HG03175 (cell line): ENCODE measurements around the gene B4GALT5.
"Not testable (repeated sequence)": the region's sequence is repeated elsewhere in the genome, so short reads cannot be mapped to it uniquely, and the experiment has no call there.

ENCODE experiments used
- ATAC-seq: cut with Tn5 transposase; IDR thresholded peaks from one replicate; pipeline ENCODE4 v1.9.1; 2021; ENCODE audit warnings: mild to moderate bottlenecking, moderate library complexity; ENCODE audit not compliant: unreplicated experiment

Gene B4GALT5

GRCh38 chr20:49631856-49632418 lies 81.7 kb downstream of the B4GALT5 start:
- ATAC-seq, result no peak

- ATAC-seq, result no peak
These were observed 82.5 kb downstream of the B4GALT5 start for GRCh38 chr20:49631061-49631716.

DNA sequence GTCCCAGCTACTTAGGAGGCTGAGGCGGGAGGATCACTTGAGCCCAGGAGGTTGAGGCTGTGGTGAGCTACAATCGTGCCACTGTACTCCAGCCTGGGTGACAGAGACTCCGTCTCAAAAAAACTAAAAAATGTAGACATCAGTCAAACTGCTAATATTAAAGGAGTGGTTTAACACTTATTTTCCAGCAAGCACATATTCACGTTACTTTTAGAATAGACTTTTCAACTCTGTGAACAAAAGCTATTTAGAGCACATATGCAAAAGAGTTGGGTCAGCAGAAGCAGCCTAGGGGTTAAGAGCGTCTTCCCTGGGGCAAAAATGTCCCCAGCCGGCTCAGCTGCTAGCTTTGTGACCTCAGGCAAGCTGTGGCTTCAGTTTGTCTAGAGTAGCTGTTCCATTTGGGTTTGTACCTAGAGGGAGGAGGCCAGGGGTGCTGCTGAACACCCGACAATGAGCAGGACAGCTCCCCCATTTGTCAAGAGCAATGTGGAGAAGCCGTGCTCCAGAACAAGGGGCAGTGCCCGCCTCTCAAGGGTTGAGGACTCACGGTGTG lies 83.2 kb downstream of the B4GALT5 start:
- ATAC-seq, result peak; percentile 90

DNA sequence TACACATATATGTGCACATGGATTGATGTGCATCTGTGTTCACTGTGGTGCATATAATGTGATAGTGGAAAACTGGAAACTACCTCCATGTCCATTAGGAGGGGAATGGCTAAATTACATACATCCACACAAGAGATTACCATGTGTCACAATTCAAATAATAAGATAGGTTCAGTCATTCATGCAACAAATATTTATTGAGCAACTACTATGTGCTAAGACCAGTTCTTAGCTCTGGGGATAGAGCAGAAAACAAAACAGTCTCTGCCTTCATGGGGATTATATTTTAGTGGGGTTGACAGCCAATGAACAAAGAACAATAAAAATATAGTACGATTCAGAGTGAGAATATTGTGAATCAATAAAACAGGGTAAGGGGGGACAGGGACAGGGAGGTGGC lies 84.1 kb downstream of the B4GALT5 start:
- no peak for ATAC-seq

DNA sequence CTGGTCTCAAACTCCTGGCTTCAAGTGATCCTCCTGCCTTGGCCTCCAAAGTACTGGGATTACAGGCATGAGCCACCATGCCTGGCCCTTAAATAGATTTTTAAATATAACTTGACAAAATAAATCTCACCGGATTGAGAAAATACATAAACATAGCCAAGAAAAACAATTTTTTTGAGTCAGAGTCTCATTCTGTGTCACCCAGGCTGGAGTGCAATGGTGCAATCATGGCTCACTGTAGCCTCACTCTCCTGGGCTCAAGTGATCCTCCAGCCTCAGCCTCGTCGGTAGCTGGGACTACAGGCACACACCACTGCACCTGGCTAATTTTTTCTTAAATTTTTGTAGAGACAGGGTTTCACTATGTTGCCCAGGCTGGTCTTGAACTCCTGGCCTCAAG lies 85.4 kb downstream of the B4GALT5 start:
- not testable (repeated sequence) for ATAC-seq

DNA sequence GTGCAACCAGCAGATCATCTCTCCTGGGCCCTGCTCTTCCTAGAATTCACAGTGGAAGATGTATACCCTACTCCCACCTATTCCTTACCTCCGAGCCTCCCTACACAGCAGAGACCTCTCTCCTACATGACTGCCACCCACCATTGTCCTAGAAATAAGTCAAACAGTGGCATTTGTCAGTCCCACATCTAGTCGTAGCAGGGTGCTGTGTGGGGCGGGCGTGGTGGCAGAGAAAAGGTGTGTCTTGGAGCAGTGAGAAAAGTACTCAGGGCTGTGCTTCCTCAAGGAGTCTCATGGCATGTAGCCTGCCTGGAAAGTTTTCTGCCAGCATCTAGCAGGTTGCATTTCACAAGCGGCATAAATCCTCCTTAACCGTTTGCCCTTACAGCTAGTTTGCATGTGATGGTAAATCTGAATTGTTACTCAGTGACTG lies 86.3 kb downstream of the B4GALT5 start:
- no peak for ATAC-seq

- ATAC-seq, result not testable (repeated sequence)
These were observed 88.7 kb downstream of the B4GALT5 start for GRCh38 chr20:49624988-49625387.

GRCh38 chr20:49624317-49624716 lies 89.4 kb downstream of the B4GALT5 start:
- ATAC-seq, result no peak

DNA sequence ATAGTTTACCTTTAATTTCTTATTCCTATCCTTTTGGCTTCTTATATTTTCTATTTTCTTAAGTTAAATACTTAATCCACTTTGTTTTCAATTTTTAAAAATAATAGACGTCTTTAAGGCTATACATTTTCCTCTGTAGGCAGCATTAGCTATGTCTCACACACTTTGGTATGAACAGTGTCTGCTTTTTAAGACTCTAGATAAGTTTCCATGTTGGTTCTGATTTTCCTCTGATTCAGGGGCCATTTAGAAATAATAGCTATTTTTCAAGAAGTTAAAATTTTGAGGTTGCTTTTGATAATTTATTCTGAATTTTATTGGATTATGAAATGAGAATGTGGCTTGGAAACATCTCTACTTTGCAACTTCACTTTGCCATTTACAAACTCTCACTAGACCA lies 91.4 kb downstream of the B4GALT5 start:
- no peak for ATAC-seq

DNA sequence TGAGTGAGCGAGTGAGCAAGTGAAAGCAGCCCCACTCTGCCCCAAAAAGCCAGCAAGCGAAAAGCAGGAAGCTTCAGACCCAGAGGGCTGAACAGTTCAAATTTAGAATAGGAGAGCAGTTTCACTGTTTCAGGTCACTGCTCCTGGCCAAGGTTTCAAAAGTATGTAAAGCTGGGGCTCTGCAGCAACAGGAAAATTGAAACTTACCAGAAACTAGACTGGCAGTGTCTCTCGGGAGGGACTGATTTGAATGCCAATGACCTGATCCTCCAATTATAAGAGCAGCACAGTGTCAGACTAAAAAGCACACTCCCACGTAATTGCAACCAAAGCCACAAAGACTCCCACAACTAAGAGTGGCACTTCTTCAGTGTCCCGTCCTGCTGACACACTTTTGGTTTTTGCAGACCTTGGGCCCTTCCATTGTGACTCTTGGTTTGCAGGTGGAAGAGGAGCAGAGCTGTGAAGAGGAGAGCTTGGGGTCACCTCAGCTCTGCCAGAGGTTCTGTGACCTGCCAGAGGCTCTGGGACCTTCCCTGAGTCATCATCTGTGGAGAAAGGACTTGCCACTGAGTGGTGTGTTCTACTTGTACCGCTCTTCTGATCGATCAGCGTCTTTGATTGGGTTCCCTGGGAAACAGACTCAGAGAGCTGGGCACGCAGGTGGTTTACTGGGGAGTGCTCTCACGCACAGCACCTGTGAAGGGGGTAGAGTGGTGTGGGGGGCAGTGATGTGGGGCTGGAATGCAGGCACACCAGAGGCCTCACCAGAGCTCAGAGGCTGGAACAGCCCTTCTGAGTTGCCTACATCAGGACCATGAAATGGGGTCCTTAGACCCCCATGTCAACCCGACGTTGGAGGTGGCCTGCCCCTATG lies 93.1 kb downstream of the B4GALT5 start:
- ATAC-seq, result peak; percentile 83

- no peak for ATAC-seq
These were observed 94.3 kb downstream of the B4GALT5 start for GRCh38 chr20:49619113-49620048.

DNA sequence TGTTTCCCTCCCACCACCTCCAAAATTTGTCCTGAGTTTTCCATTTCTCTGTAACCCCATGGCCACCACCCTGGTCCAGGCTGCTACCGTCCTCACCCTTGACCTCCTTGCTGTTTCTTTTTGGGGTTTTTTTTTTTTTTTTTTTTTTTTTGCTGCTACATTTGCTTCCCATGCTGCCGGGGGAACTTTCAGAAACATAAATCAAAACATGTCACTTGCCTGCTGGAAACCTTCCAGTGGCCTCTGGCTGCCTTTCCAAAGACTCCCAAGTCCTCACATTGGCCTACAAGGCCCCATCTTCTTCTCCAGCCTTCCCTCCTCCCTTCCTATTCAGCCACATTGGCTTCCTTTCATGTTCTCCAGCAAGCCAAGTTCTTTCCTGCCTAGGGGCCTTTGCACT lies 95.4 kb downstream of the B4GALT5 start:
- no peak for ATAC-seq

- ATAC-seq, result not testable (repeated sequence)
These were observed 96.3 kb downstream of the B4GALT5 start for GRCh38 chr20:49617394-49617793.

- no peak for ATAC-seq
These were observed 97.3 kb downstream of the B4GALT5 start for GRCh38 chr20:49616154-49617007.

- no peak for ATAC-seq
These were observed 98.1 kb downstream of the B4GALT5 start for GRCh38 chr20:49615401-49616153.

GRCh38 chr20:49615051-49615400 lies 98.7 kb downstream of the B4GALT5 start:
- ATAC-seq, result not testable (repeated sequence)

DNA sequence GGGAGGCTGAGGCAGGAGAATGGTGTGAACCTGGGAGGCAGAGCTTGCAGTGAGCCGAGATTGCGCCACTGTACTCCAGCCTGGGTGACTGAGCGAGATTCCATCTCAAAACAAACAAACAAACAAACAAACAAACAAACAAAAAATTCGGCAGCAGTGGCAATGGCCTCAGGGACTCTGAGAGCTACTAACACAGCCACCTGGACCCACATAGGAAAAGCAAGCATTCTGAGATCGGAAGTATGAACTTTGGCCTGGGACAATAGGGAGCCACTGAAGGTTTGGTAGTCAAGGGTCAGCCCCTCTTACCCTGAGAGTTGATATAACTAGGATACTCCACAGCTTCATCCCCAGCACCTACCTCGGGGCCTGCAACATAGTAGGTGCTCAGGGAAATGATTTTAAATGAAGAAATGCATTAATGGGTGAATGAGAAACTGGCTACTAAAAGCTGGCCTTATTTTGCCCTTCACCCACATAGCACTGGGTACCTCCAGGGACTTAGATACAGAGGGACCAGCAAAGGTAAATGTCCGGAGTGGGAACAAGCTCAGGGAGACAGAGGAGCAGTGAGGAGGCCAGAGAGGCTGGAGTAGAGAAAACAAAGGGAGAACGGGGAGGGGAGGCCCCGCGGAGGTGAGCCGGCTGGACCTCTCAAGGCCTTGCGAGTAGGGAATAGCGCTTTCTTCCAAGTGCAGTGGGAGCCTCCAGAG lies 99.2 kb downstream of the B4GALT5 start:
- ATAC-seq, result no peak

DNA sequence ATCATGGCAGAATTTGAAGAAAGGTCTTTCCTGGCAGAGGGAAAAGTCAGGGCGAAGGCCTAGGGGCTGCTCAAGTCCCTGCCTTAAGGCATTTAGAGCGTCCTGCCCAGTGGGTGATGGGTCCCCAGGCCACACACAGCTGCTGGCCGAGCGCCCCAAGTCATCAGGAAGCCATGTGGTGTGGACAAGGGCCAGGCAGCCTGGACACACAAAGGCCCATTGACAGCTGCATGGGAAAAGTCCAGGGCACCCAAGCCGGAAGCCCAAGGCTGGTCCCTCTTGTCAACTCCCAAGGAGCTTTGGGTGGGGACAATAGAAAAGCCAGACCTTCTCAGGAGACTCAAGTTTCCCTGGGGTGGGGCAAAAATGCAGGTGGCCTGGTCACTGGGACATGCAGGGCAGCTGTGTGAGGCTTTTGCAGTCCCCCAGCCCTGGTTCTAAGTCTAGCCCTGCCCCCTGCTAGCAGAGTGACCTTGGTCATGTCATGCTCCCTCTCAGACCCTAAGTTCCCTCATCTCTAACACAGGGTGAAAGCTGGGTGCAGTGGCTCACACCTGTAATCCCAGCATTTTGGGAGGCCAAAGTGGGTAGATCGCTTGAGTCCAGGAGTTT lies 101.4 kb downstream of the B4GALT5 start:
- no peak for ATAC-seq
